Parathyroid adenoma (tissue), 2 donors: Measurements from ENCODE around the gene CFAP206.

Source experiments
- H2AFZ ChIP-seq: fragments of 300-600 bp; sonication (generic); one replicate; pipeline ENCODE4 v1.7.0; 2017; ENCODE audit warnings: antibody characterized with exemption, mild to moderate bottlenecking
- H3K27ac ChIP-seq: fragments of 300-600 bp; sonication (generic); one replicate; pipeline ENCODE4 v1.7.0; 2017
- H3K27me3 ChIP-seq: fragments of 300-600 bp; sonication (generic); one replicate; pipeline ENCODE4 v1.7.0; 2017; ENCODE audit warnings: low read length; ENCODE audit not compliant: control insufficient read depth, insufficient read depth
- H3K36me3 ChIP-seq: fragments of 300-600 bp; sonication (generic); one replicate; pipeline ENCODE4 v1.7.0; 2017; ENCODE audit warnings: low read length; ENCODE audit not compliant: control insufficient read depth, insufficient read depth
- H3K4me1 ChIP-seq: fragments of 300-600 bp; sonication (generic); one replicate; pipeline ENCODE4 v1.7.0; 2017; ENCODE audit warnings: control low read depth
- H3K4me2 ChIP-seq: fragments of 300-600 bp; sonication (generic); one replicate; pipeline ENCODE4 v1.7.0; 2017; ENCODE audit warnings: low read length
- H3K4me3 ChIP-seq: fragments of 300-600 bp; sonication (generic); one replicate; pipeline ENCODE4 v1.7.0; 2017; ENCODE audit warnings: low read depth, low read length
- H3K79me2 ChIP-seq: fragments of 300-600 bp; sonication (generic); one replicate; pipeline ENCODE4 v1.7.0; 2017; ENCODE audit warnings: control low read depth
- H3K9ac ChIP-seq: fragments of 300-600 bp; sonication (generic); one replicate; pipeline ENCODE4 v1.7.0; 2017; ENCODE audit warnings: mild to moderate bottlenecking
- H3K9me3 ChIP-seq: fragments of 300-600 bp; sonication (generic); one replicate; pipeline ENCODE4 v1.7.0; 2017; ENCODE audit warnings: low read length; ENCODE audit not compliant: control insufficient read depth
- CTCF ChIP-seq: fragments of 300-600 bp; sonication (generic); IDR thresholded peaks from one replicate; pipeline ENCODE4 v1.7.0; 2017; ENCODE audit warnings: antibody characterized with exemption, mild to moderate bottlenecking
- donor health status: primary hyperparathyroidism.

CFAP206 gene

GRCh38 chr6:87373377-87373776, 34.4 kb upstream of the CFAP206 start:
- H3K9ac ChIP-seq: no peak overlapping the region
- H3K4me2 ChIP-seq: no peak overlapping the region
- H3K36me3 ChIP-seq: no peaks in the 10 kb centered on the region
- no peak for TF ChIP-seq CTCF
- H3K4me3 ChIP-seq: no peak overlapping the region
- H3K4me1 ChIP-seq: no peaks in the 10 kb centered on the region
- no peak overlapping the region for H2AFZ ChIP-seq
- H3K27ac ChIP-seq: no peak overlapping the region
- no peaks in the 10 kb centered on the region for H3K27me3 ChIP-seq
- no peaks in the 10 kb centered on the region for H3K79me2 ChIP-seq
- H3K9me3 ChIP-seq: no peaks in the 10 kb centered on the region

DNA sequence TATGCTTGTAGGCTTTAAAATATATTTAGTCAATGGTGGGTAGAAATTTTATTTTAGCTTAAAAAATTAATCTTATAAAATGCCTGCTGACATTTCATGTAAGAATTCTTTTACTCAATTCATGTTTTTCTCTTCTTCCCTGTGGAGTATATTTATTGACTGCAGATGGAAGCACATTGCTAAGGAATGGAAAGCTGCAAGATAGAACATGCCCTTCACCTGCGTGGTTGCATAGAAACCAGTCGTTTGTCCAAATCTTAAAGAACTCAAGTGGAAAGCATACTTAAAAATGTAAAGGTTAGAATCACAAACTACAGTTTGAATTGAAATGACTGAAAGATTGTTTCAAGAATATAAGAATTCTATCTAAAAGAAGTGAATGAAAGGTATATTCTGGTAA, 32.5 kb upstream of the CFAP206 start:
- H3K9me3 ChIP-seq: no peaks in the 10 kb centered on the region
- no peak overlapping the region for H3K27ac ChIP-seq
- H3K79me2 ChIP-seq: no peaks in the 10 kb centered on the region
- H3K4me1 ChIP-seq: no peaks in the 10 kb centered on the region
- H3K4me3 ChIP-seq: no peak overlapping the region
- no peaks in the 10 kb centered on the region for H3K27me3 ChIP-seq
- H2AFZ ChIP-seq: no peak overlapping the region
- H3K9ac ChIP-seq: no peak overlapping the region
- TF ChIP-seq CTCF: no peak
- H3K36me3 ChIP-seq: no peaks in the 10 kb centered on the region
- H3K4me2 ChIP-seq: no peak overlapping the region

GRCh38 chr6:87376643-87377042, 31.1 kb upstream of the CFAP206 start:
- H3K9ac ChIP-seq: no peak overlapping the region

DNA sequence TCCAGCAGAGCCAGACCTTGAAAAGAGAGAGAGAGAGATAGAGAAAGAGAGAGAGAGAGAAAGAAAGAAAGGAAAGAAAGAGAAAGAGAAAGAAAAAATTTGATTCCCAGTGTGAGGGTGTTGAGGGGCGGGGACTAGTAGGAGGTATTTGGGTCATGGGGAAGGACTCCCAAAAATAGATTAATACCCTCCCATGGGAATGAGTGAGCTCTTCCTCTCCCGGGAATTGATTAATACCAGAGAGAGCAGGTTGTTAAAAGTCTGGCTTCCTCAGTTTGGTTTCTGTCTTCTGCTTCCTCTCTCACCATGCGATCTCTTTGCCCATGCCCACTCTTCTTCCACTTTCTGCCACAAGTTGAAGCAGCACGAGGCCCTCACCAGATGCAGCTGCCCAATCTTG, 28.8 kb upstream of the CFAP206 start:
- Histone ChIP-seq H3K4me2 (no peak overlapping the region), H3K27ac (no peak overlapping the region)
- no peak for TF ChIP-seq CTCF

More at GRCh38 chr6:87376643-87377042, 31.1 kb upstream of the CFAP206 start:
- Histone ChIP-seq H3K27me3 (no peaks in the 10 kb centered on the region), H2AFZ (no peak overlapping the region), H3K79me2 (no peaks in the 10 kb centered on the region), H3K4me3 (no peak overlapping the region), H3K36me3 (no peaks in the 10 kb centered on the region), H3K27ac (no peak overlapping the region), H3K4me1 (no peaks in the 10 kb centered on the region), H3K4me2 (no peak overlapping the region), H3K9me3 (no peaks in the 10 kb centered on the region)
- TF ChIP-seq CTCF: no peak

DNA sequence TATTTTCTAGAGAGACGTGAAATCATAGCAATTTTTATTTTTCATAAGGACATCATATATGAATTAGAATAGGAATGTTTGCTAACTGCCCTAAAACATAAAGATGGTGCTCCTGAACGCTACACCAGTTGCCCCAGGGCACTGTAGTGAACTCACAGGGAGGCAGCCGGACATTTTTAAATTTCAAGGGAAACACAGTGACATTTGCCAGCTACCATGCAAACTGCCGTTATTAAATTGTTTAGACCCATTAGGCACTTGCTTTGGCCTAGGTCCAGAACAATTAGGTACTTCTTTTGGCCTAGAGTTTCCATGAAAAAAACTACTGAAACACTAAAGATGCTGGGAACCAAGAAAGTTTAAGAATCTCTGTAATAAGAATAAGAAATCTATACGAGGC, 24.9 kb upstream of the CFAP206 start:
- no peak overlapping the region for H2AFZ ChIP-seq
- no peaks in the 10 kb centered on the region for H3K27me3 ChIP-seq
- no peak overlapping the region for H3K4me3 ChIP-seq
- no peaks in the 10 kb centered on the region for H3K9me3 ChIP-seq
- no peak for TF ChIP-seq CTCF
- H3K27ac ChIP-seq: no peak overlapping the region
- H3K9ac ChIP-seq: no peak overlapping the region
- H3K4me1 ChIP-seq: no peaks in the 10 kb centered on the region
- H3K79me2 ChIP-seq: no peaks in the 10 kb centered on the region
- no peak overlapping the region for H3K4me2 ChIP-seq
- H3K36me3 ChIP-seq: no peaks in the 10 kb centered on the region

More for the DNA sequence above, 28.8 kb upstream of the CFAP206 start:
- Histone ChIP-seq H3K9me3 (no peaks in the 10 kb centered on the region), H3K9ac (no peak overlapping the region), H3K4me3 (no peak overlapping the region), H2AFZ (no peak overlapping the region), H3K79me2 (no peaks in the 10 kb centered on the region), H3K36me3 (no peaks in the 10 kb centered on the region), H3K4me1 (no peaks in the 10 kb centered on the region), H3K27me3 (no peaks in the 10 kb centered on the region)
